ENCODE results near the gene NAGPA. TPM values are rescaled to one million over a fixed set of nuclear protein-coding genes. Genes with fewer than 3 reads are reported as not detected.

The NAGPA gene
- total RNA-seq, 1 donor from 2014 or later, result 7.1 TPM

DNA sequence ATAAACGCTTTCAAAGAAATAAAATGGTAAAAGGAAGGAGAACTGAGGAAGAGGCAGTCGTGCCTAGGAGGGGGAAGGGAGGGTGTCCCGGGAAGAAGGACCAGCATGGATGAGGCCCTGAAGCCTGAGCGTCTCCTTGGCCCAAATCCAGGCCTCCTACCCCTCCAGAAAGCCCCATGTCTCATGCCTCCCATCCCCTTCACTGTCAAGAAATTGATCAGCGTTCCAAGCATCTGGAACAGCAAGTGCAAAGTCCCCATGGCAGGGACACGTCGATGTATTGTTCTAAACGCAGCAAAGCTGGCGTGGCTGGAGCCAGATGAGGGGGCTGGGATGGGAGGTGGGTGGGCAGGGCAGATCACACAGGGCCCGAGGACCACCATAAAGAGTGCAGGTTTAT is 53.0 kb downstream of the NAGPA start:
- DNase-seq (ENCODE audit: low spot score) (no peak), ATAC-seq (no peak)

DNA sequence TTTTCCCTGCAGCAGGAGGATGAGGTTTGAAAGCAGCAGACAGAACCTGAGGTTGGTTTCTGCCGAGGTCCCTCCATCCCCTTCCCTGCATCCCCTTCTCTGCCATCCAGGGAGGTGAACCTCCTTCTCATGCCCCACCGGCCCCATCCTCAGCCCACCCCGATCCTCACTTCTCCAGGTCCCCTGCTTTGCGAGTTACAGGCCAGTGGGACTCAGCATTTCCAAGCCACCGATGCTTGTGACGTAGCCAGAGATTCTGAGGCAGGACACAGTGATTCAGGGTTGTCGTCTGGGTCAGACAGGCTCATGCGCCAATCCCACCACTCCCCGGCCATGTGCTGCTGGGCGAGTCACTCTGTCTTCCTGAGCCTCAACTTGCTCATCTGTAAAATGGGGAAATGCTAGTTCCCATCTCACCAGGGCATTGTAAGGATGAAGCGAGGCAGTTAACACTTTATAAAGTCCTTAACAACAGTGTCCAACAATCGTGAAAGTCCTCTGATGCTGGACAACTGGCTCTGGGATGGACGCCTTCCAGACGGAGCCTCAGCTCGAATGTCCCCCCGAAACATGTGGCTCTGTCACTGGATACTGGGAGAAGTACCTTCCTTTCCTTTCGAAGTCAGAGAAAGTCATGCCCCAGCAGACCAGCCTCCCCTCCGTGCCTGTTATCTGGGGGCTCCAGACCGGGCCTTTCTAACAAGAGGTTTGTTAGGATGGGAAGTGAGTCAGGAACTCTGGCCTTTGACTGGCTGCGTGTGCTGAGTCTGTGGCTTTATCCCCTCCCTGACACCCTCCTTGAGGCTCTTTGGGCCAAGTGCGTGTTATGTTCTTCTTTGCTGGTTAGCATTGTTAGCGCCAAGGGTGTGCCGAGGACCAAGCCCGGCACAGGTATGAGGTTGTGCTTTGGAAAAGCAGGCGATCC is 53.7 kb downstream of the NAGPA start:
- DNase-seq (ENCODE audit: low spot score), result no peak
- no peak for ATAC-seq

DNA sequence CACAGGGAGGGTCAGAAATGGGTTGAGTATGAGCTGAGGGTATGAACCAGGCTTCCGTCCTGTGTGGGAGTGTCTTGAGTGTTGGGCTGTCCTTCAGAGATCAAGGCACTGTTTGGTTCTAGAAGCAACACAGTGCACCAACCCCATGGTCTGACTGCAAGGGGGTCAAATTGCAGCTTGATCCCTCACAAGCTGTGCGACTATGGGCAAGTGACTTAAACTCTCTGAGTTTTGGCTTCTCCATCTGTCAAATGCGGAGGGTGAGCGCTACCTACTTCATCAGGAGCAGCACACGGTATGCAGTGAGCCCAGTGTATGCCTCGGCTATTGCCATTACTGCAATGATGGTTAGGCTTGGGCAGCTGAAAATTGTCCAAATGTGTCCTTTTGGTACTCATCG is 54.6 kb downstream of the NAGPA start:
- DNase-seq (ENCODE audit: low spot score), result no peak
- ATAC-seq, result no peak

DNA sequence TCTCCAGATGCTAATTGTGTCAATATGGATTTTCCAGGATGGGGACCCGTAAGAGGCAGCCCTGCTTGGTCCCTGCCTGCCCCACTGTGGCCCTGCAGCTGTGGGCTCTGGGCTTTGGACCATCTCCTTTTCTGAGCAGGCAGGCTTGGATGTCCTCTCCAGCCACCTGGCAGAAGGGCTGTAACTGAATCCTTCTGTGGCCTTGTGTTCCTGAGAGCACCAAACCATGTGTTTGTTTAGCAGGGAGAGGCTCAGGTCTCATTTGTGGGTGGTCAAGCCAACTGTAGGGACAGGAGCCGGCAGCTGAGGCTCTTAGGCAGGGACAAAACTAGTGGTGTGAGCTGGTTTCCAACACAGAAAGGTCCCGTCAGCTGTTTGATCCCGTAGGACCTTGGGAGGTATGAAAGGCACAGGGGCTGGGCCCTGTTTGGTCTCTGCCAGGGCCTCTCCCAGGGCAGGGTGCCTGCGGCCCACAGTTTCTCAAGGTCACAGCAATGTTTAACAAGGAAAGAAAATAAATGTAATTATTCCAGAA is 57.1 kb downstream of the NAGPA start:
- ATAC-seq, result no peak
- no peak for DNase-seq (ENCODE audit: low spot score)

DNA sequence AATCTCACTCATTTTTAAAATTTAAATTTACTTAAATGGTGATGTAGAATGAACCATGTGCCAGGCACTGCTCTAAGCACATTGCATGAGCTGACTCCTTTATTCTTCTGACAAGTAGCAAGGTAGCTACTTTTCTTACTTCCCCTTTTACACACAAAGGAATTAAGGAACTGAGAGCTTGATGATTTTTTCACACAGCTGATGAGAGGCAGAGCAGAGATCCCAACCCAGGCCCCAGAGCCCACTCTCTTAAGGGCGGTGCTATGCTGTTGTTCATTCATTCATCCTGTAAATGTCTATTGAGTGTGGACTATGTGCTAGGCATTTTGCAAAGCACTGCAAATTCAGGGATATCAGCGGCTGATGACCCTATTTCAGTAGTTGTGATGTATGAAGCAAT is 57.7 kb downstream of the NAGPA start:
- no peak for DNase-seq (ENCODE audit: low spot score)
- no peak for ATAC-seq

Other genes starting within 250 kb of the NAGPA start
- not detected for gene SEPTIN12, start 245.6 kb downstream of the NAGPA start, total RNA-seq
- gene SMIM22, start 238.6 kb downstream of the NAGPA start, total RNA-seq, result 0.60 TPM
- gene ROGDI, start 231.3 kb downstream of the NAGPA start, total RNA-seq, result 21.5 TPM
- 47.1 TPM for gene GLYR1, start 186.6 kb downstream of the NAGPA start, total RNA-seq
- gene UBN1, start 186.5 kb downstream of the NAGPA start, total RNA-seq, result 18.9 TPM
- 26.4 TPM for gene PPL, start 96.8 kb downstream of the NAGPA start, total RNA-seq
- 0.33 TPM for gene SEC14L5, start 75.6 kb downstream of the NAGPA start, total RNA-seq
- not detected for gene C16orf89, start 32.0 kb upstream of the NAGPA start, total RNA-seq
- gene ALG1, start 37.9 kb upstream of the NAGPA start, total RNA-seq, result 14.9 TPM
- 5.0 TPM for gene EEF2KMT, start 63.9 kb upstream of the NAGPA start, total RNA-seq